Measurements from ENCODE around the gene SLC38A11. TPM values are rescaled to one million over a fixed set of nuclear protein-coding genes. Genes with fewer than 3 reads are reported as not detected.

Gene SLC38A11
- total and polyA plus RNA-seq, 10 of the 15 experiments (the other 5 are each of a cell fraction or from before 2014, with no cell fraction given), result not detected

GRCh38 chr2:164869420-164869772 lies 85.9 kb downstream of the SLC38A11 start:
- Histone ChIP-seq H3K27ac (ENCODE audit: control insufficient read depth, insufficient read depth) (no peak overlapping the region), H3K9me3 (replicated peaks; ENCODE audit: control insufficient read depth, insufficient read depth, low read length) (no peaks in the 10 kb centered on the region), H3K9ac (ENCODE audit: control insufficient read depth, insufficient read depth, low read length) (no peak overlapping the region), H3K79me2 (ENCODE audit: control insufficient read depth, insufficient read depth, low read length) (no peaks in the 10 kb centered on the region), H3K4me2 (ENCODE audit: control insufficient read depth, insufficient read depth) (no peak overlapping the region), H3K36me3 (ENCODE audit: control insufficient read depth in 2 of 2, insufficient read depth in 2 of 2, low read length in 1 of 2) (no peaks in the 10 kb centered on the region), H3K4me3 (no peak overlapping the region), H3K4me1 (ENCODE audit: control insufficient read depth, insufficient read depth, low read length) (no peaks in the 10 kb centered on the region), H3K27me3 (replicated peaks in 1 of 2; ENCODE audit: control insufficient read depth in 2 of 2, insufficient read depth in 2 of 2, low read length in 1 of 2) (no peaks in the 10 kb centered on the region), H4K20me1 (ENCODE audit: control insufficient read depth, insufficient read depth) (no peaks in the 10 kb centered on the region), H2AFZ (ENCODE audit: control insufficient read depth, low read depth, low read length) (no peak overlapping the region)
- CTCF ChIA-PET, result no interaction called here
- SMC1A ChIA-PET (ENCODE audit: uncharacterized antibody, unreplicated experiment), result no interaction called here
- no peak for FAIRE-seq
- BruUV-seq (replicated peaks), result no TSS peak
- no peak for ATAC-seq
- RAD21 ChIA-PET (ENCODE audit: unreplicated experiment), result no interaction called here
- POLR2A ChIA-PET, result no interaction called here
- intact Hi-C loops (cut with micrococcal nuclease; ENCODE audit: unreplicated experiment) (no loop called here), in situ Hi-C loops (cut with MboI) (no loop called here)
- DNase-seq (ENCODE audit: low read depth, low spot score), result no peak
- no peak for TF ChIP-seq NFIC (IDR thresholded peaks at IDR 0.05; ENCODE audit: low read depth, low read length)
- TF ChIP-seq E4F1 (IDR thresholded peaks at IDR 0.05; ENCODE audit: borderline replicate concordance, partially characterized antibody), result no peak
- TF ChIP-seq NFYA (IDR thresholded peaks at IDR 0.05; ENCODE audit: borderline replicate concordance, low read depth, low read length), result no peak
- TF ChIP-seq YY1 (IDR thresholded peaks at IDR 0.05; ENCODE audit: low read depth, low read length), result no peak
- TF ChIP-seq SRF (IDR thresholded peaks at IDR 0.05; ENCODE audit: low read depth in 2 of 2, low read length in 2 of 2), result no peak
- TF ChIP-seq CHD1 (IDR thresholded peaks at IDR 0.05; ENCODE audit: low read depth, low read length), result no peak
- TF ChIP-seq SIX5 (IDR thresholded peaks at IDR 0.05; ENCODE audit: low read depth, low read length, severe bottlenecking), result no peak
- TF ChIP-seq RAD21 (IDR thresholded peaks at IDR 0.05; ENCODE audit: insufficient read depth, low read depth, low read length), result no peak
- TF ChIP-seq CREM (IDR thresholded peaks at IDR 0.05; ENCODE audit: low read depth), result no peak
- TF ChIP-seq, protein P1, sequence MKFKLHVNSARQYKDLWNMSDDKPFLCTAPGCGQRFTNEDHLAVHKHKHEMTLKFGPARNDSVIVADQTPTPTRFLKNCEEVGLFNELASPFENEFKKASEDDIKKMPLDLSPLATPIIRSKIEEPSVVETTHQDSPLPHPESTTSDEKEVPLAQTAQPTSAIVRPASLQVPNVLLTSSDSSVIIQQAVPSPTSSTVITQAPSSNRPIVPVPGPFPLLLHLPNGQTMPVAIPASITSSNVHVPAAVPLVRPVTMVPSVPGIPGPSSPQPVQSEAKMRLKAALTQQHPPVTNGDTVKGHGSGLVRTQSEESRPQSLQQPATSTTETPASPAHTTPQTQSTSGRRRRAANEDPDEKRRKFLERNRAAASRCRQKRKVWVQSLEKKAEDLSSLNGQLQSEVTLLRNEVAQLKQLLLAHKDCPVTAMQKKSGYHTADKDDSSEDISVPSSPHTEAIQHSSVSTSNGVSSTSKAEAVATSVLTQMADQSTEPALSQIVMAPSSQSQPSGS (IDR thresholded peaks at IDR 0.05; ENCODE audit: low read length), result no peak
- no peak for TF ChIP-seq NRF1 (conservative IDR thresholded peaks at IDR 0.05; ENCODE audit: low read depth, low read length)
- no peak for TF ChIP-seq ZSCAN29 (IDR thresholded peaks at IDR 0.05)
- TF ChIP-seq, protein P2, sequence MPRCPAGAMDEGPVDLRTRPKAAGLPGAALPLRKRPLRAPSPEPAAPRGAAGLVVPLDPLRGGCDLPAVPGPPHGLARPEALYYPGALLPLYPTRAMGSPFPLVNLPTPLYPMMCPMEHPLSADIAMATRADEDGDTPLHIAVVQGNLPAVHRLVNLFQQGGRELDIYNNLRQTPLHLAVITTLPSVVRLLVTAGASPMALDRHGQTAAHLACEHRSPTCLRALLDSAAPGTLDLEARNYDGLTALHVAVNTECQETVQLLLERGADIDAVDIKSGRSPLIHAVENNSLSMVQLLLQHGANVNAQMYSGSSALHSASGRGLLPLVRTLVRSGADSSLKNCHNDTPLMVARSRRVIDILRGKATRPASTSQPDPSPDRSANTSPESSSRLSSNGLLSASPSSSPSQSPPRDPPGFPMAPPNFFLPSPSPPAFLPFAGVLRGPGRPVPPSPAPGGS (IDR thresholded peaks at IDR 0.05; ENCODE audit: borderline replicate concordance, insufficient read depth, low read depth, low read length, poor library complexity, severe bottlenecking), result no peak
- TF ChIP-seq, protein P3, sequence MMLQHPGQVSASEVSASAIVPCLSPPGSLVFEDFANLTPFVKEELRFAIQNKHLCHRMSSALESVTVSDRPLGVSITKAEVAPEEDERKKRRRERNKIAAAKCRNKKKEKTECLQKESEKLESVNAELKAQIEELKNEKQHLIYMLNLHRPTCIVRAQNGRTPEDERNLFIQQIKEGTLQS (IDR thresholded peaks at IDR 0.05; ENCODE audit: borderline replicate concordance, extremely low read depth, low read depth, low read length), result no peak
